ENCODE results near the gene ACOXL.

- TF ChIP-seq POLR2A (IDR thresholded peaks at IDR 0.05; ENCODE audit: low read depth, low read length) (no peak), POLR2AphosphoS5 (IDR thresholded peaks at IDR 0.05; ENCODE audit: low read depth, low read length) (no peak)
These were observed 140.7 kb downstream of the ACOXL start for GRCh38 chr2:110873056-110873502.
